HG02870 (cell line): ENCODE results near the gene MRPL16.
"Not testable (repeated sequence)": the region's sequence is repeated elsewhere in the genome, so short reads cannot be mapped to it uniquely, and the experiment has no call there.

ENCODE experiments used
- ATAC-seq: cut with Tn5 transposase; IDR thresholded peaks from one replicate; pipeline ENCODE4 v1.9.1; 2021; ENCODE audit warnings: mild to moderate bottlenecking, moderate library complexity; ENCODE audit not compliant: unreplicated experiment

Gene MRPL16

DNA sequence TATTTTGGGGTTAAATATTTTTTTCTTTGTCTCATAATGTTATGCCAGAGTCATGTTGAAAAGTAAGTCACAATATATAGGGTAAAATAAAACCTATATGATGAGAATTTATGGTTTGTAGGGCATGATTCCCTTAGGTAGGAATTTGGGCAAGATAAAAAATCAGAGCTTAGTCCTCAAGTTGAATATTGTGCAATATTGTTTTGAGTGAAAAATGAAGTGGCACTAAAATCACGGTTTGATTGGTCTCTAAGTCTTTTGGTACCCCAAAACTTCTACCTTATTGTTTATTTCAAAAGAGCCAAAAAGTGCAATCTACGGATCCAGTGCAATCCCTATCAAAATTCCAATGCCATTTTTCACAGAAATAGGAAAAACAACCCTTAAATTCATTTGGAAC lies 1.6 kb upstream of the MRPL16 start:
- ATAC-seq = no peak

DNA sequence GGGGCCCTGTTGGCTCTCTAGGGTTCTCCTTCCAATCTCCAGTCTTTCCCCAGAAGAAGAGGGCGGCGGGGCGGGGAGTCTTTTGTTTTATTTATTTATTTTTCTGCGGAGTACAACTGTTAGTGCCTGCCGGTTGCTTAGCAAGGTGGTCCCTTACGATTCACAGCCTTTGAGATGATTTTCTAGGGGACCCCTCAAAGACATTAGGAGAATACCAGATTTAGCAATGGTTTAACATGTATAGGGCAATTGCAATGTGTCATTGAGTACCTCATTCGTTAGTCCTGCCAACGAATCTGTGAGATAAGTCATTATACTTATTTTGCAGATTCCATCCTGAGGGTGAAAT lies 307 bp upstream of the MRPL16 start:
- ATAC-seq = no peak

DNA sequence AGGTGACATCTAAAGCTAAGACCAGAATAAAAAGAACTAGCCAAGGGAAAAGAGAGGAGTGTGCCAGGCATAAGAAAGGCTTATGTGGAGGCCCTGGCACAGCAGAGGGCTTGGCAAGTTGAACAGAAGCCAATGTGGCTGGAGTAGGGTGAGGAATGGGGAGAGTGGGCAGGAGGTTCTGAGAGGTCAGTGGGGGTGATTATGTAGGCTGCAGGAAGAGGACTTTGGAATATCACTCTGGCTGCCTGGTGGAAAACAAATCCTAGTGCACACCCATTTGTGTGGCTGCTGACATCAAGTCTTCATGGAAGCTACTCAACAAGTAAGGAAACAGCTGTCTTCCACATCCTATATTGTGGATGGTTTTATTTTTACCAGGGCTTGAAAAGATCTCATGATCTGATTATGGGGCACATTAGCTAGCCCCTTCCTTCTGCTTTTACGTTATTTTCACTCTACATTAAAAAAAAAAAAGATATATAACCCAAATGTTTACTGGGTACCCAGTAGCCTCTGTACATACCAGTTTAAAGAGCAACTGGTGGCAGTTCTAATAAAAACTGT lies 3.4 kb downstream of the MRPL16 start:
- ATAC-seq = no peak

DNA sequence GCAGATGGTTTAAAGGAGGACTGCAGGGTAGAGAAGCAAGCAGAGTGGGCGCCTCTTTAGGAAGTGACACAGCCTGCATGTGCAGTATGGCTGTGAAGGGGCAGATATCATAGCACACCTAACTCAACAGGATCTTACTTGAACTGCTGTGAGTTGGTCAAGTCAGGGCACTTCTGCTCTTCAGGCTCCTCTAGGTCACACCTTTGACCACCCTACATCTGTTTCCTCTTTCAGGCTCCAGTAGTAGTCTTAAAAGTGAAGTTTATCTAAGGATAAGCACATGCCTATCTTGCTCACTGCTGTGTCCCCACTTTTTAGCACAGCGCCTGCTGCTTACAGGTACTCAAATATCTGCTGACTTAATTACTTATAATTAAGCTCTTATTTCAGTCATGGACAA lies 6.5 kb downstream of the MRPL16 start:
- no peak for ATAC-seq

DNA sequence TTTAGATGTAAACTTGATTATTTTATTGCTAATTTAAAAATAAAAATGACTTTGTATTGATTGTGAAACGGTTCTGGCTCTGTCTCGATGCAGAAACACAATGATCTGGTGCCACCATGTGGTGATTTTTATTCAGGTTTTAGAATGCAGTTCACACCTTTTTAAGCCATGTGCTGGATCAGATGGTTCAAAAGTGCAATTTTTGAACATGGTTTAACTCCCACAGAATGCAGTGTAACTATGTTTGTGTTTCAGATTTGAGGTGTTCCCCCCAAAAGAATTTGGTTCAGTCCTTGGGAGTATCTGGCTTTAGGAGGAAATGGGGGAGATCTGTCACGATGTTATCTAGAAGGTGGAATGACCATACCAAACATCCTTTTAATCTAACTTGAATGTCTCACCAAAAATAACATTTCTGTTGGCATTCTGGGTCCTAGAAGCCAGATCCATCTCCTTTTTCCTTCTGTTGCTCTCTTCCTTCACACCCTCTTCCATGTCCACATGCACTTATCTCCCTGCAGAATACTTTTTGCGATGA lies 7.9 kb downstream of the MRPL16 start:
- ATAC-seq = peak; percentile 58

DNA sequence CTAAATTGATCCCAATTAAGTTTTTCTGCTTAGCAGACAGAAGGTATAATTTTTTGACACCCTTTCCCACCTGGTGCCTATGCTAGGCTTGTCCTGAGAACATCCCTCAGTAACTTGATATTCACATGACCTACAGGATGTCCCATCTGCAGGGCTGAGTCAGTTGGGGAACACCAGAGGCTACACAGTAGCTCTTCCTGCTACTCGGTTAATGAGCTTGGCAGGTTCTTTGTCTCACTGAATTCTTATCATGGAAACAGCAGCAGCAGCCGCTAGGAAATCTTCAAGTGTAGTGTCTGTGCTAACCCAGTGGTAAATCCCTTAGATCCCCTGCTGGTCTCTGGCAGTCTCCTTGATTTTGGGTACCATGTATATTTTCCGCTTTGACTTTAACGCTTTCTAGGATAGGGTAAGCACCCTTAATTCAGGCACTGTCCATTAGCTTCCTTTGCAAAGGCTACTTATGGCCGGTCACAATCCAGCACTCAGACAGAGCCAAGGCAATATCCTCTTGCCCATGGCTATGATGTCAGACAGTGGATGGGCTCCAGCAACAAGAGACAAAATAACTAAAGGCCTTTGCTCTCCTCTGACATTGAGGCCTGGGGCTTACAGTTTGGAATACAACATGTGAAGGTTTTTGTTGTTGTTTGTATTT lies 8.5 kb downstream of the MRPL16 start:
- ATAC-seq = no peak

DNA sequence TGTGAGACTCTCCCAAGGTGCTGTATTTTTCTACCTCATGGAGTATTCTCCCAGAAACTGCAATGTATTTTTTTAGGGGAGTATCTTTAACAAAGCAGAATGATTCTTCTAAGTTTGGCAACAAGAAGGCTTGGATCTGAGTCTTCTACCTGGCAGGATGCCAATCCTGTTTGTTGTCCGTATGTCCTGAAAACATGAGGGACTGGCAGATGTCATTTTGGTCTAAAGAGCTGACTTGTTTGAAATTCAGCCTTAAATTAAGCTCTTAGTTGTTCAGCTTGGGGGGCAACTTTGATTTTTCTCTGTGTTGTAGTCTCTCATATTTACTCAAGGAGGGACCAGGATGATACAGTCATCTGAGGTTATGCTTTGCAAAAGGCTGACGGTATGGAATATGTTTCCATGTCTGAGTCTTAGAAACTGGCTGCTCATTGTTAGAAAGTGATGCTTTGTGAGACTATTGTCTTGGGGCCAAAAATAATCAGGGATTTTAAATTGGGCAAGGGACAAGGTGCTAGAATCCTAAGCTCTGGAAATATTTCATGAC lies 9.3 kb downstream of the MRPL16 start:
- no peak for ATAC-seq

DNA sequence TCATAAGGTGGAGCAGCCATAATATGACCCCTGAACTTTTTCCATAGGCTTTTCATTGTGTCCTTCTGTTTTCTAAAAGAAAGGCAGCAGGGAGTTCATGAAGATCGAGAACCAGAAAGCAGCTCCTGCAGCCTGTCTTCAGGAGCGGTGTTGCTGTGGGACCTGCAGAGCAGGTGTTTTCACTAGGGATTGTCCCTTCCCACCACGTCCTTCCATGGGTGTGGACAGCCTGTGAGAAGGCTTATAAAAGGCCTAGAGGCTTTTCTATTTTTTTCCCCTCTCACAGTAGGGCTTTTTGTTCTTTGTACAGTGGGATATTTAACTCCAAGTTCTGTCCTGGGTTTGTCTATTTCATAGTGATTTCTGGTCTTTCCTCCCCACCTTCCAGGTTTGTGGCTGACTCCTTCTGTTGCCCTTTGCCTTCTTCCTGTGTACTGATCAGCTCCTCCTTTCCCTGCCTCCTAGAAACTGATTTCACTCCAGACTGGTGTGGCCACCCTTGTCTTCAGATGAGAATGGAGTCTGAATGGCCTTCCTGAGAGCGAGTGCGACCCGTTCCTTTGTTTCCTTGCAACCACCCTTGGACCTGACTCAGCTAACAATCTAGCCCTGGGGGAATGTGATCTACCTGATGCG lies 10.1 kb downstream of the MRPL16 start:
- ATAC-seq = no peak

DNA sequence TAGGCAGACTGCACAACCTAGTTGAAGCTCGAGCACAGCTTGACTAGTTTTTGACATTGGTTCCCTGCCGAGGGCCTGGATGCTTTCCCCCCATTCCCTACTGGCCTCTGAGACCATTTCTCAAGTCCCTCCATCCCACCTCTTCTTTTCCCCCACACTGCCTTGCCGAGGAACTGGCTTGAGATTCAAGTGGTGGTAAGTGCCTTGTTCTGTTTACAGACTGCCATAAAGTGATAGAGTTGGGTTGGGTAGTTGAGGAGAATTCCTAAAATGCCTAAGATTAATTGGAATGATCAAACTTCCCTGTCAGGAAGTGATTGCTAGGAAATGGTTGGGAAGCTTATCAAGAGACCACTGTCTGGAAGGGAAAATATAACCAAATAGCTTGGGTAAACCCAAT lies 16.2 kb downstream of the MRPL16 start:
- ATAC-seq = no peak

DNA sequence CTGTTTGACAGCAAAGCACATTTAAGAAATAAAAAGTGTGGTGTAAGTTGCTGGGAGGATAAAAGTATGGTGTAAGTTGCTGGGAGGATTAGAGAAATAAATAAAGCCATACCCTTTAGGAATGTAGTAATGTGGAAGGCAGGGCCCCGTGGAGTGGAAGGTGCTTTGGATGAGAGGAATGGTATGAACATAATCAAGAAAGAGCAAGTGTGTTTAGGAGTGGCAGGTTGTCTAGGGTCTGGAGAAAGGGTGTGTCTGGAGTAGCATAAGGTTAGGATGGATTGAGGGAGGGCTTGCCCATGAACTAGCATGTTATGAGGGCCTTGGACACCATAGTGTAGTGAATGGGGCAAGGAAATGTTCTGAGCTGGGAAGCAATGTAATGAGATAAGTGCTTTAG lies 18.1 kb downstream of the MRPL16 start:
- ATAC-seq = no peak

DNA sequence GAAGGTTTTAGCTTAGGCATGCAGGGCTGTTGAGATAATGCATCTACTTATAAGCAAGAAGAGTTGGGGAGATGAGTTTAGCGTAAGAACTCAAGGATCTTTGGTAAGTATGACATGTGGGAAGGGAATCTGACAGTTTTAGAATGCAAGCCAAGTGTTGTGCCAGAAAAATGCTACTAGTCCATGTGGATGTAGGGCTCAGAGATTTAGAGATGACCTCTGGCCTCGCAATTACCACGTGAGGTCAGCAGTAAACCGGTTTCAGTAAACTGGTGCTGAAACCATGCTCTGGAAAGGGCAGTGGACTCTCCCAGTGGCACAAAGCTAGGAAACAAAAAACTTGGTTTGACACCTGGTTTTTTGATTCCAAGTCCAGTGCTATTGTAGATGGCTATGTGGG lies 18.9 kb downstream of the MRPL16 start:
- ATAC-seq = no peak

DNA sequence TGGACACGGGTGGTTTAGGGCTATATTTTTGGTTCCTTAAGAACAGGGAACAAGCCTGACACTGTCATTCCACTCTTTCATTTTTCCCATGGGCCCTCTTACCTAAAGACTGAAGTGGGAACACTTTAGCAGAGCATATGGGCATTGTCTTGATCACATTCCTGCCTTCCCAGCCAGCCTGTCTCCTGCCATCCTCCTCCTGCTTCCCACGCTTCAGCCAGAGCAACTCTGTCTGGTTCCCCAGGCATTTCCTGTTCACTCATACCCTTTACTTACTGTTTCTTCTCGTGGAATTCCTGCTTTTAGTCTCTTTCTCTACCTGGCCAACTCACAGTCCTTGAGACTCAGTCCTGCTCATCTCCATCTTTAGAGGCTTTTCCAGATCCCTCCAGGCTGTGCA lies 22.8 kb downstream of the MRPL16 start:
- ATAC-seq = no peak

DNA sequence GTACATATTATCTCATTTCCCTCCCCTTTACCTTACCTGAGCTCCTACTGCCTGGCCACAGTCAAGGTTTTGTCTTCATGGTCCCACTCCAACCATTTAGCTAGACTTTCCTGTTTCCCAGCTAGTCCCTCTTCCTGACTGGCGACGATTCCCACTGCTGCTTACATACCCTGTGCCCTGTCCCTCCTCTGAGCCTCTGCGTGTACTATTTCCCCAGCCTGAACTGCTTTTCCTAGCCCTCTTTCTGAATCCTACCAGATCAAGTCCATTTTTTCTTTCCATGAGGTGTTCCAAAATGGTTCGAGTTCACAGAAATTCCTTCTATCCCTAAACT lies 23.4 kb downstream of the MRPL16 start:
- no peak for ATAC-seq

DNA sequence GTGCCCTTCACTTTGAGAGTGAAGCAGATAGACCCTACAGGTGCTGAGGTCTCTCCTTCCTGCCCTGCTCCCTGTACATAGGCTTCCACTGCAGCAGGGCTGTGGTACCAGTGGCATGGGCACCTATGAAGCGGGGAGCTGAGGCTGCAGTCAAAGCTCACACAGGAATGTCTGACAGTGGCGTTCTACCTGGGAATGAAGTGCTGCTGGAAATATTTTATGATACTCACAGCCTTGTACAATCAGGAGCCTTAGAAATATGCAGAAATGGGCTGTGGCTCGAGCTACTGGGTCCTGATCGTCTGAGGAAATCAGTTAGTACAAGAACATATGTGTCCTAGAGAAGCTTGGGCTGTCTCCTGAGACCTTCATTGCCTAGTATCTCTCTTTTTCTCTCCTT lies 24.8 kb downstream of the MRPL16 start:
- ATAC-seq = no peak

DNA sequence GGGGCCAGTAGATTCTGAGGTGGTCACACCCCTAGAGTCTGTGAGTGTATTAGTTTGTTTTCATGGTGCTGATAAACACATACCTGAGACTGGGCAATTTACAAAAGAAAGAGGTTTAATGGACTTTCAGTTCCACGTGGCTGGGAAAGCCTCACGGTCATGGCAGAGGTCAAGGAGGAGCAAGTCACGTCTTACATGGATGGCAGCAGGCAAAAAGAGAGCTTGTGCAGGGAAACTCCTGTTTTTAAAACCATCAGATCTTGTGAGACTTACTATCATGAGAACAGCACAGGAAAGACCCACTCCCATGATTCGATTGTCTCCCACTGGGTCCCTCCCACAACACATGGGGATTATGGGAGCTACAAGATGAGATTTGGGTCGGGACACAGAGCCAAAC lies 26.1 kb downstream of the MRPL16 start:
- not testable (repeated sequence) for ATAC-seq

DNA sequence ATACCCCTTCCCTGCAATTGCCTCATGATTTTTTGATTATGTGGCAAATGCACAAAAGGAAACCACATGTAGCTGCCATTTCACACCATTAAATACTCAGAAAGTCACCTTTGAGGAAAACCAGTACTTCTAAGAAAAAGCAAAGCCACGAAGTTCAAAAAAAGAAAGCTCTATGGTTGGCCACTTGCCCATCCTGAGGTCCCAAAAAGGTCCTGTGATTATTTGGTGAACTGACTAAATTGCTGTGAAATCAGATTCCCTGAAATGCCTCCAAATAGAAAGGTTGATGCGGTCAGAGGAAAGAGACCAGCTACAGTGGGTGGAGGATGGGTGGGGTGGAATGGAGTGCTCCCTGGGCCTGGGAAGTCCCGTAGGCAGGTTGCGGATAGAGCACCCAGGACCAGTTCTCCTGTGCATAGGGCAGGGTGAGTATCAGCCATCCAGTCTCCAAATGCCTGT lies 26.9 kb downstream of the MRPL16 start:
- ATAC-seq = no peak

DNA sequence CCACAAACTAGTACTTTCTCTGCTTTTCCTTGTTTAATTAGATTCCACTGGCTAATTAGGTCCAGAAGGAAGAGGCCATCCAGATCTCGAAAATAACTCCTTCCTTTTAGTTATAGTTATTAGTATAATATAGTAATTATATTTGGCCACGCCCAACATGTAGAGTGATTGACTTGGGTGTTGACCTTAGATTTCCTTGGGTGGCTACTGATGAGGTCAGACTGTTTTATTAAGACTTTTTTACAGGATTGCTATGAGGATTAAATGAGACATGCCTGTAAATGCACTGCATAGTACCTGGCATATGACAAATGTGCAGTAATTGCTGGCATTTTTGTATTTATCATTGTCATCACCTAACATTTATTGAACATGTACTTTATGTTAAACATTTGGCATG lies 28.5 kb downstream of the MRPL16 start:
- no peak for ATAC-seq

DNA sequence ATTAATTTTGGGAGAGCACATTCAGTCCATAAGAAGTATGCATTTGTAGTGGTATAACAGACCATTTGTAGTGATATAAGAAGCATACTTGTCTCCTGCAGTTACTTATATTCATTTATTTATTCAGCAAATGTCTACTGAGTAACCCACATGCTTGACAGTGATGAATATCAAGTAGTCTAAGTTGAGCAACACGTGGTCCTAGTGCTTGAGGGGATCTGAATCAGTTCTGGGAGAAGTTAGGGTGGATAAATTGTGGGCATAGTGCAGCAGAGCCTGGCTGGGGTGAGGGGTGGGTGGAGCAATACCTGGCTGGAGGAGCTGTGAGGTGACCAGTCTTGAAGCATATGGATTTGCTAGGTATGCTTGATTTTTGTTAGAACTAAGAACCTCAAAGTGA lies 31.1 kb downstream of the MRPL16 start:
- no peak for ATAC-seq

DNA sequence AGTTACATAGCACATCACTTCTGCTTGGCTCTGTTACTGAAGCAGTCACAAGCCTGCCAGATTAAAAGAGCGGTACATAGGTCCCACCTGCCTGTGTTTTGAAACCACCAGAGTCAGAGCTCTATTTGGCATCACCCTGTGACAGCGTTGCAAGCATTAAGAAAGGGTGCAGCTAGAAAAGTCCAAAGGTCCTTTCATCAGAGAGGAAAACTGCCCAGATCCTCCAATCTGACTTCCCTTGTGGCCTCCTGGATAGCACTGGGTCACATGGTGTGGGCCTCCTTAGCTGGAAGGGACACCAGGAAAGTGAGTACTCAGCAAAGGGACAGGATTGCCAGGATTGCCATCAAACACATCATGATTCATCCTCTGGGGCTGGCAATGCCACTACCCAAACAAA lies 32.5 kb downstream of the MRPL16 start:
- ATAC-seq = no peak

DNA sequence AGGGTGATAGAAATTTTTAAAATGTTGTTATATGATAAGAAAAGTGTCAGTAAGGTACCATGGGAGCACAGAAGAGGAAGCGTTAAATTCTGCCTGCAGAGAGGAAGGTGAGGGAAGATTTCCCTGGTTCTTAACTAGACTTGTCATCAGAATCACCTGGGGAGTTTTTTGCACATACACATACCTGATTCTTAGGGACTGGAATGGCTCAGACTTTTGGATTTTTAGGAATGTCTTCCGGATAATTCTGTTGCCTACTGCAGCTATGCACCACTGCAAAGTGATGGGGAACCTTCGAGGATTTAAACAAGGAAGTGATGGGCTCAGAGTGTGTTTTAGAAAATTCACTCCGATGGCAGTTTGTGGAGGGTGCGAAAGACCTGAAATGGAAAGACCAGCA lies 33.5 kb downstream of the MRPL16 start:
- ATAC-seq = no peak

DNA sequence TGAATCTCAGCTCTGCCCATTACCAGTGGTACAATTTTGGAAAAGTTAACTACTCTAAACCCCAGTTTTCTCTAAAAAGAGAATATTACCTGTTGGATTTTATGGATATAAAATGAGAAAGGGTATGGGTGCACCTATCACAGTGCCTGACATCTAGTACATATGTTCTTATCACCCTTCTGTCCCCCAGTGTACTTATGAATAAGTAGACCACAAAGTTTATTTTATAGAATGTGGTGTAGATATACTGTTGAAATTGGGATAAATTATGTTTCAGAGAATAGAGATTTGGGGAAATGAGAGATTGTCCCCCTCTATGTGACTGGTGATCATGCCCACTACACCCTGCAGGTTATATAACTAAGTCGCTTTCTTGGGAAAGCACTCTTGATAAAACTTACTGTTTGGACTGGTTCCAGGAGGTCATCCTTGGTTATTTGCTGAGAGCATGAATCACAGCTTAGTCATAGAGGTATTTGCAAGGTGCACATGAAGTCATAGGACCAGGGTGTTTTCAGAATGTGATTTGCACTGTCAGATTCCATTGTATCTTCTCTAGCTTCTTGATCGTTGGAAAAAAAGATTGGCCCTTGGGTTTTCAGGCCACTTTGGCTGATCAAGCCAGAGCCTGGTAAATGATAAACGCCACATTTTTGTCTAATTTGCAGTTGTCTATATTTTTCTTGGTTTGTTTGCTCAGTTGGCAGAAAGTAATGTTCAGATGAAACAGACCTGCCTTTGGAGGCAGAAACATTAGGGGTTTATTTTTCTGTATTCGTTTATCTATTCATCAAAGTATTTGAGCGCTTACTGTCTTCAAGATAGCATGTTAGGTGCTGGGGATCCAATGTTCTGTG lies 34.1 kb downstream of the MRPL16 start:
- ATAC-seq = no peak
